Measurements from ENCODE around the gene MAD2L1. TPM values are rescaled to one million over a fixed set of nuclear protein-coding genes. Genes with fewer than 3 reads are reported as not detected.

MAD2L1 gene
- 10 to 100 TPM in 3 of 4 donors, 1 to 10 TPM in 1; 1.8 to 20.3 (median 13.1) TPM for total RNA-seq

- DNase-seq: peak; percentile 94
- 0 to 1% methylated on average over 21 to 25 of the region's 65 CpGs for WGBS, 2 donors
These were observed at the start of gene MAD2L1 for GRCh38 chr4:120066517-120067340. Gene MAD2L1 (minus strand): TSS chr4:120066848. CDS start chr4:120066734, 114 bp downstream.

GRCh38 chr4:120111745-120112144 lies 45.1 kb upstream of the MAD2L1 start:
- 86 to 97% methylated on average over 1 of the region's 1 CpG for WGBS, 2 donors

More at GRCh38 chr4:120066517-120067340, at the start of gene MAD2L1:
- H3K4me1 ChIP-seq: peaks cover 11 to 36% (median 12%) of the 10 kb centered on the region in 3 donors
- no peaks in the 10 kb centered on the region for H3K9me3 ChIP-seq
- no peaks in the 10 kb centered on the region for H3K36me3 ChIP-seq
- H3K4me3 ChIP-seq: peak within 1 kb of the TSS; percentile 58 to 80 (median 71)
- intact Hi-C loops (cut with DNase I): no loop called here
- H3K27me3 ChIP-seq: no peaks in the 10 kb centered on the region
- TF ChIP-seq CTCF (IDR thresholded peaks at IDR 0.05) (peak in 1 of 6 experiments; percentile 11), POLR2A (IDR thresholded peaks at IDR 0.05) (peak in 3 of 4 donors; percentile 69 to 90 (median 84))
- H3K27ac ChIP-seq: peak within 1 kb of the TSS; percentile 88 to 98 (median 95)

GRCh38 chr4:120109406-120109805 lies 42.8 kb upstream of the MAD2L1 start:
- no peaks in the 10 kb centered on the region for H3K9me3 ChIP-seq
- H3K4me1 ChIP-seq: no peaks in the 10 kb centered on the region
- no peaks in the 10 kb centered on the region for H3K27me3 ChIP-seq
- H3K36me3 ChIP-seq: no peaks in the 10 kb centered on the region
- intact Hi-C loops (cut with DNase I): no loop called here
- H3K27ac ChIP-seq: no peak overlapping the region
- TF ChIP-seq POLR2A (IDR thresholded peaks at IDR 0.05) (no peak), CTCF (IDR thresholded peaks at IDR 0.05) (no peak)
- no peak overlapping the region for H3K4me3 ChIP-seq
- DNase-seq: no peak

More at GRCh38 chr4:120111745-120112144, 45.1 kb upstream of the MAD2L1 start:
- no peaks in the 10 kb centered on the region for H3K36me3 ChIP-seq
- no peaks in the 10 kb centered on the region for H3K4me1 ChIP-seq
- no peaks in the 10 kb centered on the region for H3K9me3 ChIP-seq
- H3K4me3 ChIP-seq: no peak overlapping the region
- intact Hi-C loops (cut with DNase I): no loop called here
- no peak for DNase-seq
- no peak overlapping the region for H3K27ac ChIP-seq
- no peaks in the 10 kb centered on the region for H3K27me3 ChIP-seq
- TF ChIP-seq POLR2A (IDR thresholded peaks at IDR 0.05): no peak
- no peak for TF ChIP-seq CTCF (IDR thresholded peaks at IDR 0.05)

- TF ChIP-seq CTCF (IDR thresholded peaks at IDR 0.05) (no peak), POLR2A (IDR thresholded peaks at IDR 0.05) (no peak)
- H3K36me3 ChIP-seq: no peaks in the 10 kb centered on the region
- no peaks in the 10 kb centered on the region for H3K4me1 ChIP-seq
- H3K27ac ChIP-seq: no peak overlapping the region
- no peak for DNase-seq
- WGBS, 2 donors: 77 to 79% methylated on average over 1 of the region's 1 CpG
- intact Hi-C loops (cut with DNase I): no loop called here
- no peak overlapping the region for H3K4me3 ChIP-seq
- no peaks in the 10 kb centered on the region for H3K27me3 ChIP-seq
- H3K9me3 ChIP-seq: no peaks in the 10 kb centered on the region
These were observed 38.8 kb upstream of the MAD2L1 start for GRCh38 chr4:120105472-120105871.

- DNase-seq: no peak
- TF ChIP-seq CTCF (IDR thresholded peaks at IDR 0.05) (no peak), POLR2A (IDR thresholded peaks at IDR 0.05) (no peak)
- H3K27ac ChIP-seq: no peak overlapping the region
- intact Hi-C loops (cut with DNase I): no loop called here
- no peaks in the 10 kb centered on the region for H3K9me3 ChIP-seq
- no peak overlapping the region for H3K4me3 ChIP-seq
- no peaks in the 10 kb centered on the region for H3K36me3 ChIP-seq
- no peaks in the 10 kb centered on the region for H3K4me1 ChIP-seq
- WGBS, 2 donors: 39 to 55% methylated on average over 2 of the region's 2 CpGs
- no peaks in the 10 kb centered on the region for H3K27me3 ChIP-seq
These were observed 30.1 kb upstream of the MAD2L1 start for GRCh38 chr4:120096508-120097297.

Data from esophagus squamous epithelium (tissue), 5 donors.